Measurements from ENCODE around the gene LENG8.

LENG8 gene

GRCh38 chr19:54448774-54449700 is at the start of gene LENG8:
Gene LENG8, plus strand, starts transcription at chr19:54449199. Its CDS starts 2,146 bp downstream, at chr19:54451345.
- ATAC-seq: peak; percentile 91 to 94

- no peak for ATAC-seq
These were observed 48.1 kb upstream of the LENG8 start for GRCh38 chr19:54400913-54401312.

GRCh38 chr19:54403054-54403453 is 45.9 kb upstream of the LENG8 start:
- ATAC-seq: no peak

- ATAC-seq: no peak
These were observed 43.4 kb upstream of the LENG8 start for GRCh38 chr19:54405628-54406027.

- ATAC-seq: no peak
These were observed 41.2 kb upstream of the LENG8 start for GRCh38 chr19:54407780-54408179.

GRCh38 chr19:54408456-54409026 is 40.5 kb upstream of the LENG8 start:
- ATAC-seq: no peak

- ATAC-seq: no peak
These were observed 38.0 kb upstream of the LENG8 start for GRCh38 chr19:54411033-54411432.

GRCh38 chr19:54412877-54413276 is 36.1 kb upstream of the LENG8 start:
- ATAC-seq: no peak

GRCh38 chr19:54414156-54414555 is 34.8 kb upstream of the LENG8 start:
- no peak for ATAC-seq

GRCh38 chr19:54415208-54415900 is 33.6 kb upstream of the LENG8 start, which contains the start of gene TTYH1:
Gene TTYH1, plus strand, starts transcription at chr19:54415464. Its CDS starts 89 bp downstream, at chr19:54415553.
- ATAC-seq: no peak

GRCh38 chr19:54415901-54416673 is 32.9 kb upstream of the LENG8 start:
- ATAC-seq: no peak

- ATAC-seq: no peak
These were observed 32.1 kb upstream of the LENG8 start for GRCh38 chr19:54416695-54417491.

GRCh38 chr19:54418030-54418929 is 30.7 kb upstream of the LENG8 start:
- ATAC-seq: peak; percentile 32 to 37

- no peak for ATAC-seq
These were observed 29.8 kb upstream of the LENG8 start for GRCh38 chr19:54418930-54419800.

GRCh38 chr19:54420068-54420382 is 29.0 kb upstream of the LENG8 start:
- ATAC-seq: no peak

- no peak for ATAC-seq
These were observed 28.4 kb upstream of the LENG8 start for GRCh38 chr19:54420383-54421168.

GRCh38 chr19:54421169-54421516 is 27.9 kb upstream of the LENG8 start:
- ATAC-seq: no peak

- ATAC-seq: no peak
These were observed 27.5 kb upstream of the LENG8 start for GRCh38 chr19:54421521-54421920.

- no peak for ATAC-seq
These were observed 26.9 kb upstream of the LENG8 start for GRCh38 chr19:54422136-54422535.
